HG03196 (cell line): Measurements from ENCODE around the gene FLT3.
"Not testable (repeated sequence)": the region's sequence is repeated elsewhere in the genome, so short reads cannot be mapped to it uniquely, and the experiment has no call there.

Source experiments
- ATAC-seq: cut with Tn5 transposase; IDR thresholded peaks from one replicate; pipeline ENCODE4 v1.9.1; 2021; ENCODE audit not compliant: unreplicated experiment

The FLT3 gene

GRCh38 chr13:28005016-28005415 is 95.4 kb downstream of the FLT3 start:
- ATAC-seq = not testable (repeated sequence)

- ATAC-seq = no peak
Measured at GRCh38 chr13:28002886-28003698, 97.3 kb downstream of the FLT3 start.

- ATAC-seq = no peak
Measured at GRCh38 chr13:28001837-28002473, 98.4 kb downstream of the FLT3 start.

DNA sequence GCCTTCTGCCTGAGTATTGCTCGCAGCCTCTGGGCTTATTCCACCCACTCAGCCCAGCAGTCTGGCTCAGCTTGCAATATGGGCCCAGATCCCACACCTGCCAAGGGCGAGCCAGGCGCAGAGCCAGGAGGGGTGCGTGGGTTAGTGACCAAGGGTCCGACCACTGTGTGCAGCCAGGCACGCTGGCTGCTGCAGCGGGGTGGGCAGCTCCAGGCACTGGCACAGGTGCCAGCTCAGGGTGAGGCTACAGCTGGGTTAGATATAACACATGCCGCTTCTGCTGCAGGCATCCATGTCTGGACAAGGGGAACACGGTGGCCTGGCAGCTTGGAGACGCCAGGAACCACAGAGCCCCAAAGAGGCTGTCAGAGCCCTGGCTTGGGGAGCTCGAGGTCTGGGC is 99.3 kb downstream of the FLT3 start:
- no peak for ATAC-seq

GRCh38 chr13:28000567-28000966 is 99.8 kb downstream of the FLT3 start:
- ATAC-seq = no peak

DNA sequence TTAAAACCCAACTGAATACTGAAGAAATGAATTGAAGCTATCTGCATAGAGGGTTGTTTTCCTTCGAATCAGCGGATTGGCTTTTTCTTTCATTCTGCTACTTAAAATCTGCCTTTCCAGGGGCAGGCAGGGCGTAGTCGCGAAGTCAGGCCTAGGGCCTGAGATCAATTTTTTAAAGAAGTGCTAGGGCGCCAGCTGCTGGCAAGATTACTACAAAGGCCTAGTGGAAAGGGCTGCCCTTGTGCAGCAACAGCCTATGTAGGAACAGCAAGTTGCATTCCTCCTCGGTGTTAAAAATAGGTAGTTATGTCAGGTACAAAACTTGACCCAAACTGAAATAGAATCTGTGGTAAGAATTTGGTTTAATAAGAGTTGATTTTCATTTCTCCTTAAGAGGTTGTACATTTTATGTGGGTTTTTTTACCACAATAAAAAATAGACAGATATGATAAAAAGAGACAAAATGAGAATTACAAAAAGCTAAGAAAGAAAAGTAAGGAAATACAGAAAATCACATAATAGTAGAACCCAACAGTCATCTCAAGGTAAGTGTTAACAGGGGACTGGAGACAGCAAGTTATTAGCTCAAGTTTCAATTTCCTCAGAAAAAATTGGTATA is 102.4 kb downstream of the FLT3 start:
- ATAC-seq = no peak

GRCh38 chr13:27991881-27992280 is 108.5 kb downstream of the FLT3 start:
- ATAC-seq = no peak

DNA sequence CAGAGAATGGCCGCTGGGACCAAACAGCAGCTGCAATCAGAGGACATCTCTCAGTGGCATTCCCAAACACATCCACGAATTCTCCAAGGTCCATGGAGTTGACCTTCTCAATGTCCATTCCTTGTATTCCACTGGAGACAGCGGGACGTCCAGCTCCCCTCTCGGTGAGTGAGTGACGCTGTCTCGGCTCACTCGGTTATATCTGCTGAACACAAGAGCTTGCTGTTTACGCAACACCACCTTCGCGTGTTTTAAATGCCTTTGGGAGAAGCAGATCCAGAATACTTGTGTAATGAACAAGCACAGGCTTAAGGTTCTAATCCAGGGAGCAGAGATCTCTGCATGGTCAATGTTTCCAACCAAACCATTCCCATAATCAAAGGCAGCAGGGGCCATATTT is 111.9 kb downstream of the FLT3 start, which contains the start of gene URAD:
TSS of gene URAD (minus strand) at position 174 of the 400 bp plus-strand sequence. CDS start at position 118, 56 bp downstream.
- ATAC-seq = no peak

- ATAC-seq = no peak
Measured at GRCh38 chr13:27985600-27985999, 114.8 kb downstream of the FLT3 start.

DNA sequence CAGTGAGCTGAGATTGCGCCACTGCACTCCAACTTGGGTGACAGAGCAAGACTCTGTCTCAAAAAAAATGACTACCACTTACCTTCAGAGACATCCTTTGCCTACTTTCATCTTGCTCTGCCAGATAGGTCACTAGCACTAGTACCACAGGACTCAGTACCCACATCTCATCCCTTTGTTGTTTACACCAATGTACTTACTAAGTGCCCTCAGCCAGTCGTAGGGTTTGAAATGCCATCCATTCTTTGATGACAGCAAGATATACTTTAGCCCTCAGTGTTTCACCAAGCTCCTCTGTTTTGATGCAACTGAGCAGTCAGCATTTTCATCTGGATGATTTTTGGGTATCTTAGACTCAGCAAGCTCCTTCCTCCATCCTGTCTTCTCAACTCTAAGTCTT is 118.0 kb downstream of the FLT3 start:
- no peak for ATAC-seq

DNA sequence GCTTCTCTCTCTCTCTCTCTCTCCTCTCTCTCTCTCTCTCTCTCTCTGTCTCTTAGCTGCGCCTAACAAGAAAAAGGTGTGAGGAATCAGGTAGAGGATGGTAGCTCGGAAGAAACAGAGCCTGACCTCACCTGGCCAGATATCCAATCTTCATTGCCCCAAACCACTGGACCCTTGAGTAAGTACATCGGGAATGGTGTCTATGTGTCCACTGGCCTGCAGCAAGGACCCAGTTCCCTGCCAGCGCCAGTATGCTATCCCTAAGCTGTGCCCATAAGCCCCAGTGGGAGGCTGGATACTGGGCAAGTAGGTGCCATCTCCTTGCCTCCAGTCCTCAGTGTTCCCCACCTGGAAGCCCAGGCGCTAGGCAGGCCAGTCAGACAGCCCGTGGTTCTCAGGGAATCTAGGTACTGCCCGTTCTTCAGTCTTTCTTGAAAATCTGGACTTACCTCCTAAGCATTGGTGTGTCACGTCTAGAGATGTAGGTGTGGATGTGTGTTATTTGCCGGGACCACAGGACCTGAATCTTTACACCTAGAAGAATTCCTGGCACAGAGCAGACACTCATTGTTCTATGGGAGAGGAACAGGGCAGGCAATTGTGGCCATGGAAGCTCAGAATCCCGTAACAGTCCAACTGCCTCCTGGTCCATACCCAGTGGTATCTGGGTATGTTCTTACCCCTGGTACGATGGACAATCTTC is 119.2 kb downstream of the FLT3 start:
- ATAC-seq = no peak

DNA sequence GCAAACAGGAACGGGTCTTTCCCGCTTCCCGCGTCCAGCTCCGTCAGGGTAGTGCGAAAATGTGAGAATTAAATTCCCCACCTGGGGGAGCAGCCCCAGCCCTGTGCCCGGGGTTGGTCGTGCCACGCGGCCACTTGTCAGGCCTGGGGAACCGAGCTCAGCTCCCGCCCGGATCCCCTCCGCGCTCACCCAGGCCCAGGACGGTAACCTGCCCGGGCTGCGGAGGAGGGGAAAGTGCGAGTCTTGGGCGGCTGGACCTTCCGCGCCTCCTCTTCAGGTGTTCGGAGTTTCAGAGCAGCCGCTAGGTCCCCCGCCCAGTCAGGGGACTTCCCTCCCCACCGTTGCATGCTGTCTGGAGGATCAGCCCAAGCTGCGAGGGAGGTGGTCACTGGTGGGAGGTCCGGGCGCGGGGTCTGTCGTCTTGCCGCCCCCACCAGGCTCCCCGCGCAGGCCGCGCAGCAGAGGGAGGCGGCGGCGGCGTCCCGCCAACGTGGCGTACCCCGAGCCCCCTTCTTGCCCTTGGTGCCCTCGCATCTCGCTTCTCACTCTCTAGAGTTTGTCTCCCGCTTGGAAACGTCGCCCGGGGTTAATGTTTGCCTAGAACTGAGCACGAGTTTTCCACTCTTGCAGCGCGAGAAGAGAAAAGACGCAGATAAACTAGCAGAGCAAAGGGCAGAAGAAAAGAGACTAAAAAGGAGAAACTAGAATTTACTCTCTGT is 119.9 kb downstream of the FLT3 start:
- ATAC-seq = no peak

DNA sequence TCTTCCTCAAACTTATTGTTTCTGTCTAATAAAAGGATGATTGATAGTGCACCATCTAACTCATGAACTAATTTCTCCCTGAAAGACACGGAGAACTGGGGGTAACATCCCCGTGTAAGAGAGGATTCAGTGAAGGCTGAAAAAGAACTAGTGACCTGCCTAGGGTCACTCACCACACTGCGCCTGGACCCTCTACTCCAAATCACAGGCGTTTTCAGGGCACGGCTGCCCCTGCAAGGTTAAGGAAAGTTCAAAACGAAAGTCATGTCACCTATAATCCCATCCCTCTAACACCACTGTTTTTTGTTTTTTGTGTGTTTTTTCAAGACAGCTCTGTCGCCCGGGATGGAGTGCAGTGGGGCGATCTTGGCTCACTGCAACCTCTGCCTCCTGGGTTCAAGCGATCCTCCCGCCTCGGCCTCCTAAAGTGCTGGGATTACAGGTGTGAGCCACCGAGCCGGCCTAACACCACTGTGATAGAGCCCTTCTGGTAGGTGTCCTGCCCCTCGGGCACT is 120.6 kb downstream of the FLT3 start:
- ATAC-seq = no peak

DNA sequence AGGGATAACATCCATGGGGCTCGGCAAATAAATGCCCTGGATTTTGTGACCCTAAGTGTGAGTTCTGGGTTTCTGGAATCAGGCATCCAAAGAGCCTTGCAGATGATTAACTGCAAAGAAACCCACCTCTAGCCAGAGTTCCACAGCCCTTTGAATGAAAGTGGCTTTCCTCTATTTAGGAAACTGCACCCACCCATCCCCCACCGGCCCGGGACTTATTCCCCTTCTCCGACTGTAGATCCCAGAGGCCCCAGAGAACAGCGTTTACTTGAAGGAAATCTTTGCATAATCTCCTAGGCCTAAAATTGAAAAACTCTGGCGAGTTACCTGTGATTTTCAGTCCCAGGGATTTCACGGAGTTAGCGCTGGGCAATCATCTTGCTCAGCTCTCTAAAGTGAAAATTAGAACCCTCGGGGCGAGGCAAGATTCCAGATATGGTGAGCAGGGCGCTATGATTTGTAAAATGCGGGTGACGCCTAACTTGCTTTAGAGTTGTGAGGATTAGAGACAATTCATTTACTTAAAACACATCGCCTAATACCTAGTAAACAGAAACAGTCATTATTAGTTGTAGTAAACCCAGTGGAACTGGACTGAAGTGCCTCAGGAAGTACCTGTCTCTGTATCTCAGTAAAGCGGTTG is 121.3 kb downstream of the FLT3 start:
- ATAC-seq = no peak

GRCh38 chr13:27978301-27978968 is 121.9 kb downstream of the FLT3 start:
- ATAC-seq = no peak

GRCh38 chr13:27977476-27978300 is 122.7 kb downstream of the FLT3 start:
- no peak for ATAC-seq

DNA sequence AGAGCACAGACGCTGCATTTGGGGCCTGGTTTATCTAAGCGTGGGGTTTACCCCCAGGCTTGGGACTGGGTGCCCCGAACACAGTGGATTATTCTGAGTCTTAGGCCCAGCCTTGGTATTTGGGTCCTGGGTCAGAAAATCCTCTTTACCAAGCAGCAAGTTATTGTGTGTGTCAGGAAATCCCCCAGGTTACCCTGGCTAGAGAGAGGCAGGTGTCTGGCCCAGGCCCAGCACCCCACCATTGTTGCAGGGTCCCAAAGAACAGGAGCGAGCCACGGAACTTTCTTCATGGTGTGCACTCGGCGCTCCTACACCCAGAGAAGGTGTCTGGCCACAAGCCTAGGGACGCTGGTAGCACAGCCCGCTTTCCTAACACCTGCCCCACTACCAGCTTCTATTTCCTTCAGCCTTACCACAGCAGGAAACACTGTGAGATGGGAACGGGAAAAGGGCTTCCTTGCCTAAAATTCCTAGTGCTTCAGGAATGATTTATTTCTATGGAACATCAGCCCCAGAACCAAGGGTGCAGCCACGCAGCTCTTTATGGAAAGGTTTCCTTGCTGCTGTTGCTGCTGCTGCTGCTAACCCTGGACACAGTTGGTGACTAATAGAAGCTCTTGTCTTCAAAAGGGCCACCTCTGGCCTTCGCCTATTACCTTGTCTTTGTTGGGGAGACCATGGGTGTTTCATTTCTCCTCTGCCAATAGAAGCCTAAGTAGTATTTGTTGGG is 123.8 kb downstream of the FLT3 start:
- ATAC-seq = no peak
